ENCODE measurements around the gene PFKM.
A peak's percentile ranks its signal among the peaks of the same experiment; 100 is the strongest.

PFKM gene

DNA sequence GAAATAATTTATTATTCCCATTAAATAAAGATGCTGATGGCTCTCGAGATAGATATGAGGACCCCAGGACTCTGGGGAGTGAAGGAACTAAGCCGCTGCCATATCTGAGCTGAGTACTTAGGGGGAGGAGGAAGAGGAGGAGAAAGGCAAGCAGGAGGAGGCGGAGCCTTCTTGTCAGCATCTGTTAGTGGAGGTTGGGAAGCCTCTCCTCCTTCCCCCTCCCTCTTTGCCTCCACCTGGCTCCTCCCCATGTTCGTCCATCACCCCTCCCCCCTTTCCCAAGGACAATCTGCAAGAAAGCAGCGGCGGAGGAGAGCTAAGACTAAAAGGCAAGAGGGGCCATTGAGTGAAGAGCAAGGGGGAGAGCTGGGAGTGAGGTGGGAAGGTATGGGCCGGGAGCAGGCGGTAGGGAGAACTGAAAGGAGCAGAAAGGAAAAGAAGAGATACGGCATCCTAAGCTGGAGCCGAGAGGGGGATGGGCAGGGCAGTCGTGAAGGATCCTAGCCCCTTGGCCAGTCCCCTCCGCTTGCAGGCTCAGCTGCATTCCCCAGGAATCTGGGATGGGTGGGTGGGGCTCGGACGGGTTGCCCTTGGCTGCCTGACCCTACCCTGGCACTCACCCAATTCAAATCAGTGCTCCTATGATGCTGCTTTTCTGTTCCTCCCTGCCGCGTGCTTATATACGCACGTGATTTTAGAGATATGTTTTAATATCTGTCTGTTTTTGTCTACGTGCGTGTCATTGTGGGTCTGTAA lies at the start of gene PFKM:
TSS of gene PFKM (plus strand) at position 287 of the 756 bp plus-strand sequence. CDS start 3,411 bp downstream, outside the sequence.
- peak; percentile 89 for DNase-seq (ENCODE audit: low spot score)

DNA sequence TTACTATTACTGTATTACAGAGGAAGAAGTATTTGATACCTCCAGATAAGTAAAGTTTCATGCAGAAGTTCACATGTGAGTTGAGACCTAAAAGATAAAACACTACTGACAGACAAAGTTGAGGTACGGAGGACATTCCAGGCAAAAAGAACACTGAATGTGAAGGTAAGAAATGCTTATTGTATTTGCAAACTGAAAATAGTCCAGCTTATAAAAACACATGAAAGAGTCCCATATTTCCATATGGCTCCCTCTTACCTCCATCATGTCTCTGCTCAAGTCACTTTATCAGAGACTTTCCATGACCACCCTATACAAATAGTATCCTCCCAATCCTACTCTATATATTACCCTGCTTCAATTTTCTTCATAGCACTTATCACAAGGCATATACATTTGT lies 49.1 kb upstream of the PFKM start:
- DNase-seq (ENCODE audit: low spot score), result no peak

DNA sequence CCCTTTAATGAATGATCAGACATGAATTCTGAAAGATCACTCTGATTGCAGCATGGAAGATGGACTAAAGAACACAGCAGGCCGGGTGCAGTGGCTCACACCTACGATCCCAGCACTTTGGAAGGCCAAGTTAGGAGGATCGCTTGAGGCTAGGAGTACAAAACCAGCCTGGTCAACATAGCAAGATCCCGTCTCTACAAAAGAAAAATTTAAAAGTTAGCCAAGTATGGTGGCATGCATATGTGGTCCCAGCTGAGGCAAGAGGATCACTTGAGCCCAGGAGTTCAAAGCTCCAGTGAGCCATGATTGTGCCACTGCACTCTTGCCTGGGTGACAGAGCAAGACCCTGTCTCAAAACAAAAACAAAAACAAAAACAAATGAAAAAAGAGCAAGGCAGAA lies 48.4 kb upstream of the PFKM start:
- DNase-seq (ENCODE audit: low spot score), result no peak

DNA sequence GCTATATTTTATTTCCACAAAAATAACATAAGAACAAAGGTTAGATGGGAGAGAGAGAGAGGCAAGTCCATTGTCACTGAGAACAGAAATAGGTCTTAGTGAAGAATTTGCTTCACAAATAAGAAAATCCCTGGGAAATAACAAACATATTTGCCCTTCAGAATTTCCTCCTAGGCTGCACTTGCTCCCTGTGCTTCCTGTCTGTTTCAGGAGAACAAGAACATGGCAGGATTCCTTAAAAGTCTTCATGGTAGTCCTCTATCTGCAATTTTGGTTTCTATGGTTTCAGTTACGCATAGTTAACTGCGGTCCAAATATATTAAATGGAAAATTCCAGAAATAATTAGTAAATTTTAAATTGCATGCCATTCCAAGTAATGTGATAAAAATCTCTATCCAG lies 47.4 kb upstream of the PFKM start:
- no peak for DNase-seq (ENCODE audit: low spot score)

DNA sequence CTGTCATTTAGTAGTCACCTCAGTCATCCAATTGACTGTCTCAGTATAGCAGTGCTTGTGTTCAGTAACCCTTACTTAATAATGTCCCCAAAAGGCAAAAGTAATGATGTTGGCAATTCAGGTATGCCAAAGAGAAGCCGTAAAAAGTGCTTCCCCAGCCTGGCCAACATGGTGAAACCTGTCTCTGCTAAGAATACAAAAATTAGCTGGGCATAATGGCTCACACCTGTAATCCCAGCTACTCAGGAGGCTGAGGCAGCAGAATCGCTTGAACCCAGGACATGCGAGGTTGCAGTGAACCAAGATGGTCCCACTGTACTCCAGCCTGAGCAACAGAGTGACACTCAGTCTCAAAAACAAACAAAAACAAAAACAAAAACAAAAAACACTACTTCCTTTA lies 46.9 kb upstream of the PFKM start:
- DNase-seq (ENCODE audit: low spot score), result no peak

DNA sequence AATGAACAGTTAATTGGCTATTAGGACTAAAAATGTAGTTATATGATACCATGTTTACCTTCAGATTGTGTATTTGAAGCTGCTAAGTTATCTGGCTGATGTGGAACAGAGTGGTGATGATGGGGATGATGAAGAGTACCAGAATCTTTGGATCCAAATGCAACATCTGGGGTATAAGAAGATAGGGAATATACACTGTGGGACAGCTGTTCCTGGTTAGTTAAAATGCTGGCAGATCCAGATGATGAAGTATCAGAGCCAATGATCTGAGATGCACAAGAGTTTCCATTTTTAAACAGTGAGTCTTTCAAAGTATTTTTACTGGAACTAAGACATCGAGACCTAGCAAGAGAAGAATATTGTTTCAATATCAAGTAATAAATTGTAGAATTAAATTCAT lies 44.9 kb upstream of the PFKM start:
- no peak for DNase-seq (ENCODE audit: low spot score)

DNA sequence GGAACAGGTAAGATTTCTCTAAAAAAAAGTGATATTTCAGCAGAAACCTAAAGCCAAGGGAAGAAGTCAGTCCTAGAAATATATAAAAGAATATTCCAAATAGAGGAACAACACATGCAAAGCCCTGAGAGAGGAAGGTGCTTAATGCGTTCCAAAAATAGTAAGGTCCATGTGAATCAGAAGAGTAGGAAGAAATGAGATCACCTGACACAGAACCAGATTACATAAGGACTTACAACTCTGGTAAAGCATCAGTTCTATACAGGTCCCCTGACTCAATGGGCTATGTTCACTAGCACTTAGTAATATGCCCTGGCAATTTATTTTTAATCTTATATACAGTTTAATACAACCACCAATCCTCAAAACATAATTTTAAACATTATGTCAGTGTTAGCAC lies 43.3 kb upstream of the PFKM start:
- no peak for DNase-seq (ENCODE audit: low spot score)

DNA sequence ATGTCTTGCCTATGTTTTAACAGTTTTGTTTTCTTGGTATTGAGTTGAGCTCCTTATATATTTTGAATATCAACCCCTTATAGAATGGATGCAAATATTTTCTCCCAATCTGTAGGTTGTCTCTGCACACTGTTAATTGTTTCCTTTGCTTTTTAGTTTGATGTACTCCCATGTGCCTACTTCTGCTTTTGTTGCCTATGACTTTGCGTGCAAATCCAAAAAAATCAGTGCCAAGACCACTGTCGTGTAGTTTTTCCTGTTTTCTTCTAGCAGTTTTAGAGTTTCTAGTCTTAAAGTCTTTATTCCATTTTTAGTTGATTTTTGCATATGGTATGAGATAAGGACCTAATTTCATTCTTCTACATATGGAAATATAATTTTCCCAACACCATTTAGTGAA lies 42.1 kb upstream of the PFKM start:
- no peak for DNase-seq (ENCODE audit: low spot score)

DNA sequence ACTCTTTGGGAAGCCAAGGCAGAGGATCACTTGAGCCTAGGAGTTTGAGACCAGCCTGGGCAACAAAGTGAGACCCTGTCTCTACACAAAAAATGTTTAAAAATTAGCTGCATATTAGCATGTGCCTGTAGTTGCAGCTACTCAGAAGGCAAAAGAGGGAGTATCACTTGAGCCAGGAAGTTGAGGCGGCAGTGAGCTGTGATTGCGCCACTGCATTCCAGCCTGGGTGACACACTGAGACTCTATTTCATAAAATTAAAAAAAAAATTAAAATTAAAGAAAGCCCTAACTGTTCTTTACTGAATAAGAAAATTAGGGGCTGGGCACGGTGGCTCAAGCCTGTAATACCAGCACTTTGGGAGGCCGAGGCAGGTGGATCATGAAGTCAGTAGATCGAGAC lies 40.3 kb upstream of the PFKM start:
- no peak for DNase-seq (ENCODE audit: low spot score)

DNA sequence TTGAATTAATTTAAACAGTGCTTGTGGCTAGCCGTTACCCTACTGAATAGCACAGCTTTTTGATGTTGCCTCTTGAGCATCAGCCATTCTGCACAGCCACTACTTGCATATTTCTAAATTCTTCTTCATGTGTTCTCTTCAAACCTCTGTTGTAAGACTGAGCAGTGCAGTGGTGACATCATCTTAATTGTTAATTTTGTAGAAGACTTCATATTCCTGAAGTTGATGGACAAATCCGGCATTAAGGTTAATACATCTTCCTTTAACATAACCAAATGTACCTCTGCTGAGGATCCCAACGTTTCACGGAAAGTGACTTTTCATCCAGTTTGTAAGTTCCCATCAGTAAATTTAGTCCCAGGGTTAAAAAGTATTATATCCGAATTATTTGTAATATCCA lies 38.9 kb upstream of the PFKM start:
- DNase-seq (ENCODE audit: low spot score), result no peak

DNA sequence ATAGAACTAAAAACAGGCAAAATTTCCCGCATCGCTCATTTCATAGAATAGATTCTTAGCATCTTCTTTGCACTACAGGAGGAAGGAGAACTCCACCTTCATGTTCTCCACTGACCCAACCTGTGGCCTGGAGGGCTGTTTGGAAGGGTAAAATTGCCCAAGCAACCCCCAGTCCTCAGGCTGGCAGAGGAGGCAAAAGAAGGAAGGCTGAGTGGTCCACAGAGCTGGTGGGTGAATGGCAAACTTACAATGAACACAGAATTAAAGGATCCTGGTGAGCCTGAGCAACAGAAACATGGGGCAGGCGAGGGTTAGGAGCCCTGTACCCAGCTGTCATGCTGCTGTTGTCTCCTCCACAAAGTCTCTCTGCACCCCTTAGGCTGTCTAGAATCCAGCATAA lies 38.3 kb upstream of the PFKM start:
- no peak for DNase-seq (ENCODE audit: low spot score)

DNA sequence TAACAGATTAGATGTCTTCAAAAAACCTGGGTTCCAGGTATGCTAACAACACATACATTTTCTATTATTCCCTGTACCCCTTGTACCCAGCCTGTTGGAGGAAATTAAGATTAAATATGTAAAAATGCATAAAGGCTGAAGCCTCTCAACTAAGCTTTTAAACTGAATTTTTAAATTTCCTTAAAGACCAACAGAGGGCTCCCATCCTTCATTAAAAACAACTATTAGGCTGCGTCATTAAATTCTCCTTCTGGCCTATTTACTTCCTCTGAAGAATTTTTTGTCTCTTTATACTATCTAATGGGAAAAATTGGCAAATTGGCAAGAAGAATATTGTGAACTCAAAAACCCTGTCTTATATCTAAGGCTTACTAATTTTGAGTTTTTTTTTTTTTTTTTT lies 35.1 kb upstream of the PFKM start:
- DNase-seq (ENCODE audit: low spot score), result no peak

DNA sequence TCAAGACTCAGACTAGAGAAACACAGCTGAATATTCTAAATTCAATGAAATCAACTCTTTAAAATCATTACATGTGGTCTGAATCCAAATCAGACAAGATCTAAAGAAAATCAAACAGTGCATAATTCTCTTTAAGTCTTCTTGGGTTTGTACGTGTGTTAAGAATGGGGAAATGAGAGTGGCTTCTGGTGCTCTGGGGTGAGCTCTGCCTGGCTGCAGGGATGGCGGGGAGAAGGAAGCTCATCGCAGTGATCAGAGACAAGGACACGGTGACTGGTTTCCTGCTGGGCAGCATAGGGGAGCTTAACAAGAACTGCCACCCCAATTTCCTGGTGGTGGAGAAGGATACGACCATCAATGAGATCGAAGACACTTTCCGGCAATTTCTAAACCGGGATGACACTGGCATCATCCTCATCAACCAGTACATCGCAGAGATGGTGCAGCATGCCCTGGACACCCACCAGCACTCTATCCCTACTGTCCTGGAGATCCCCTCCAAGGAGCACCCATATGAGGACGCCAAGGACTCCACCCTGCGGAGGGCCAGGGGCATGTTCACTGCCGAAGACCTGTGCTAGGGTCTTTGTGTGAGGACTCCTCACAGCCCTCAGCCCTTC lies 34.2 kb upstream of the PFKM start:
- DNase-seq (ENCODE audit: low spot score), result no peak

DNA sequence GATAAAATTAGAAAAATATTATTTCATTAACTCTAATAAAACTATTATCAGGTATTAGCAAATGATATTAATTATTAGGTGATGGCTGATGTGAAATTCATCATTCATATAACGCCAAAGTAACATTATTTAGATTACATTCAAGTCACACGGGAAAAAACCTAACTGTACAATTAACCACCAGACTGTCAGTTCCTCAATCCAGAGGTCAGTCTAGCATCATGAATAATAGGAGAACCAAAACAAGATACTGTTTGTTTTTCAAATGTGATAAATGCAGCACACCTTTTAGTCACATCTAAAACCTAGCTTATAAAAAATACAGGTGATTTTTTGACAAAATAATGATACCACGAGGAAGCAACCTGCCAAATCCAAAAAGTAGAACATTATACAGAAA lies 32.8 kb upstream of the PFKM start:
- no peak for DNase-seq (ENCODE audit: low spot score)

DNA sequence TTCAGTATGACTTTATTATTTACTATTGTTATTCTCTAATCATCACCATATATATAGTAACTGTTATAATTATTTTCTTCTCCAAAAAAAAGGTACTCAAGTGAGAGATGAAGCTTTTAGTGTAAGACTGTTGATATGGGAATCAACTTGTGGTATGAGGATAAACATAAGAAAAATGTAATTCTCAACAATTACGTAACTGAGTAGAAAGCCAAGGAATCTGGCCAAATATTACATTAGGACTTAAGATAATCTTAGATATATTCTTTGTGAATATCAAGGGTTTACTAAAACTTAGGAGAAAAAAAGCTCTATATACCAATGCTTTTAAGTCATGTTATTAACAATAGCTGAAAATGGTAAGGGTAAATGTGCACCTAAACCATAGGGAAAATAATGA lies 26.6 kb upstream of the PFKM start:
- no peak for DNase-seq (ENCODE audit: low spot score)

DNA sequence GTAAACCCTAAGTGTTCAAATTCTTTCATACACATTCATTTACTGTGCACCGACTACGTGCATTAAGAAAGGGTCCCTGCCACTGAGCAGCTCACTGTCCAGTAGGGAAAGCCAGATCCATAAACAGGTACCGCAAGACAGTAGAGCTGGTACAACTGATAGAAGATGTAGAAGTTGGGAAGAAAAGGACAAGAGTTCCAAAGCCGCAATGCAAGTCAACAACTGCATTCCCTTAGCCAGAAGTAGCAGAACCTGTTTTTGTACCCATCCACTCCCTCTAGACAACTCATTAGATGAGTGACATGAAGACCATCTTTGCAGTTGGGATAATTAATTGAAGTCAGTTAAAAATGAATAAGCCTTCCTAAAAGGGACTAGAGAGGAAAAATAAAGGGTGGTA lies 14.6 kb upstream of the PFKM start:
- peak; percentile 10 for DNase-seq (ENCODE audit: low spot score)

DNA sequence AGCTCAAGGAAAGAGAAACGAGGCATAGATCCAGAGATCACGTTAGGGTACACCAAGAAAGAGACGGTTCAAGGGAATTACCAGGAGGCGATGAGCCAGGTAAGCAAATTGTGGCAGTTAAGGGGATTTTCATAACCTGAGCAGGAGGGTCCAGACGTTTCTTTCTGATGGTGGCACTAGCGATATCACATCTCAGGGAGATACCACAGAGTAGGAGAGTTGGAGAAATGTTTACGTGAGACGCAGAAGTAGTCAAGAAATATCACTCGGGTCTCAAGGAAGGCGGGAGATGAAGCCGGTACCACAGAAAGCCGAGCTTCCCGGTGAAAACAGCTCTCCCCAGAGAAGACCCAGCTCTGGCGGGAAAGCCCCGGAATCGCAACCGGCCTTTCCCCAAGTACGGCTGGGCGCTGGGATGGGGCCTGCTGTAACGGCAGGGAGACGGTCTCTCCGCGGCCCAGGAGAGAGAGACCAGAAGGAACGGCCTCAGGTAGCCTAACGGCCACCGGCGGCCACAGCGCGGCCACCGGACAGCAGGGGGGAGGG lies 13.8 kb upstream of the PFKM start:
- no peak for DNase-seq (ENCODE audit: low spot score)

DNA sequence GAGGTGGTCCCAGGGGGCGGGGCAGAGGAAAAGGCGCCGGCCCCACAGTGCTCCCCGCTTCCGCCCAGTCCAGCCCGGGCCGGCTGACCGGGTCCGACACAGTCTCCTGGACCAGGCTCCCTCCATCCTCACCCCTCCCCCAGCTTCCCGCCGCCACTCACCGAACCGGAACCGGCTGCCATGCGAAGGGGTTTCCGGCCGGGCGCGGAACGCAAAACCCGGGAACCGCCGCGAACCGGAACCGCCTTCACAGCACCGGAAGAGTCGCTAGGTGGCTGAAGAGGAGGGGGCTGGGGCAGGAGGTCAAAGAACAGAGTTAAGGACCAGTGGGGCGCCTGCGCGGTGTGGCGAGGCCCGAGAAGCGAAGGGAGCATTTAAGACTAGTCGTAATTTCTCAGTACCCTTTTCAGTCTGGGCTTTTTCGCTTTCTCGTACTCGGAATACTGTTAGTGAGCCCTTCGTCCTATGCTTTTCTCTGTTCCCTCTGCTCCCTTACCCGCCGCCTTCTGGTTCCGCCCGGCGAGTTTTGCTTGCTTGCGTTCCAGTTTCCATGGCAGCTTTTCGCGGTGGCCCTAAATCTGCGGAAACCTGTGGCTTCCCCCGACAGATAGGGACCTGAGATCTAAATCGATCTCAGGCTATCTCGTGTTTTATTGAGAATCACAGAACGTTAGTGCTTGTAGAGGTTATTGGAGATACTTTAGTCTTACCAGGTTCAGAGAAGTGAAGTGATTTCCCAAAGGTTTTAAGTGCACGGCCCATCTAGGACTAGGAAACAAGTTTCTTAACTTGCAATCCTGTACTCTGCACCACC lies 13.1 kb upstream of the PFKM start, which contains the start of gene SENP1:
TSS of gene SENP1 (minus strand) at position 213 of the 814 bp plus-strand sequence. CDS start 4,607 bp downstream, outside the sequence.
- DNase-seq (ENCODE audit: low spot score), result peak; percentile 91

DNA sequence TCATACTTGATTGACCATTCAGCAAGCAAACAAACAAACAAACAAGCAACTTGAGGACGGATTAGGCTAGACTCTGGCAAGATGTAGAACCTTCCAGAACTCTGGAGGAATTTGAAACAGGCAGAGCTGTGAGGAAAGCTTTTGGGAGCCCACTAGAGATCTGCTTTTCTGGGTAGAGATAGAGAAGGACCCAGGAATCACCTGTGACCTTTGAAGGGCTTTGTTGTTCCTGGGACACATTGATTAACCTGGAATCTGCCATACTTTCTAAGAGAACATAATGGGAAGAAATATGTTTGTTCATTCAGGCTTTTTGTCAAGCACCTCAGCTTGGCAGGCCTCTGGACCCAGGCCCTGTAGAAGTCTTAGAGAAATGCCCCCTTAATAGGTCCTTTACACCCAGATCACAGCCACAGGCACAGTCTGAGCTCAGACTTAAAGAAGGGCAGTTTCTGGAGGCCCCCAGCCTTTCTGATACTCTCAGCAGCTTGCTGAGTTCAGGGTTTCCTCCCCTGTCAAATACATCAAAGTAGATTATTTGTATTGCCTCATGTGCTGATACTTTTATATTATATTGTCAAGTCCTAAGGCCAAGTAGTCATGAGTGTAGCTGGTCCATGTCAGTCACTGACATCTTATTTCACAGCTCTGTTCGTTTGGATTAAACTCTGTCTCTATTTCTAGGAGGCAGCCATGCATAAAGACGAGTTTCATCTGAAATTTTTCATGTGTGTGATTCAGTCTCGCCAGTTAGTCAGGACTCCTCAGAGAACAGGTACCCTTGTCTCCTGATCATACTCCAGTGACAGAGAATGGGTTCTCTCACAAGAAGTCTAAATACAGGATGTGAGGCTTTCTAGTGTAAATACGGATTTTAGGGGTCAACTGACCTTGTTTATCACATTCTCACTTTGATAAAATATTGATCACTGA lies 12.2 kb upstream of the PFKM start:
- peak; percentile 72 for DNase-seq (ENCODE audit: low spot score)

DNA sequence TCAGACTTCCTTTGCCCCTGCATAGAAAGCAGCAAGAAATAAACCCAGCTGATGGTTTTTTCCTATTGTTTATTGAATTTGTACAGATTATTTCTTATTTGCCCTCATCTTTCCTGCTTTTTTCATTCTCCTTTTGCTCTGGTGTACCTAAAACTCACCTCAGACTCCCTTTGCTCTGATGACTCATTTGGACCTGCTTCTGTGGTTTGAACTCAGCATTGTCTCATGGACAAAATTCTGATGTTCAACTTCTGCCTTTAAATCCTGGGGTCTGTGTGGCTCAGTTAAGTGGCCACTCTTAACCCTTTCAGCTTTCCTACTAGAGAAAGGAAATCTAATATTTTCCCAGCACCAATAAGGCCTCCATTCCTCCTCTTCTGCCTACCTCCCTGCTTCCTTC lies 9.7 kb upstream of the PFKM start:
- DNase-seq (ENCODE audit: low spot score), result peak; percentile 35

DNA sequence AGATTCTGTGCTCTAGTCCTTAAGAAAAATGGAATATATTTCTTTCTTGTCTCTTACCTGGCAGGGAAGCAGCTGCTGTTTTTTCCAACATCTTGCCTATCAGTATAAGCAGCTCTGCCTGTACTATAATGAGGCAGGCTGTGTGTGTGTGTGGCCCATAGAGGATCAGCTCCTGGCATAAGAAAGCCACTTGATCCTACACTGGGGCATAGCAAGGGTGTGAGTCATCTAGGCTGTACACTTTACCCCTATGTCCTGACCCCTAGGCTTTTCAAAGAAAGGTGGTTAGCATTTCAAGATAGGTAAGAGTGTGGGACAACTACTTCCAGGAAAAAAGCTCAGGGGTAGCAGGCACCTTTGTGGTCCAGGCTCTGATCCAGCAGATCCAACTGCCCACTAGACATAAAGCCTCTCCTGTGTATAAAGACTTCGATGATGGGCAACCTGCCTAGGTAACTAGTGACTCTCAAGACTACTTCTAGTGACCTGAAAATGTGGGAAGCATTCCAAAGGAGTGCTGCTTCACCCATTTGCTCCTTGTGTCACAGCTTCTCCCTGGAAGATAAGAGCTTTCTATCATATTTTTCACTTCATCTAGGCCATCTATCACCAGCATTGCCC lies 8.4 kb upstream of the PFKM start:
- peak; percentile 41 for DNase-seq (ENCODE audit: low spot score)

Data from kidney tubule cell (primary cell).